Measurements from ENCODE around the gene TMEM156.
"Not testable (repeated sequence)": the region's sequence is repeated elsewhere in the genome, so short reads cannot be mapped to it uniquely, and the experiment has no call there.

Gene TMEM156

DNA sequence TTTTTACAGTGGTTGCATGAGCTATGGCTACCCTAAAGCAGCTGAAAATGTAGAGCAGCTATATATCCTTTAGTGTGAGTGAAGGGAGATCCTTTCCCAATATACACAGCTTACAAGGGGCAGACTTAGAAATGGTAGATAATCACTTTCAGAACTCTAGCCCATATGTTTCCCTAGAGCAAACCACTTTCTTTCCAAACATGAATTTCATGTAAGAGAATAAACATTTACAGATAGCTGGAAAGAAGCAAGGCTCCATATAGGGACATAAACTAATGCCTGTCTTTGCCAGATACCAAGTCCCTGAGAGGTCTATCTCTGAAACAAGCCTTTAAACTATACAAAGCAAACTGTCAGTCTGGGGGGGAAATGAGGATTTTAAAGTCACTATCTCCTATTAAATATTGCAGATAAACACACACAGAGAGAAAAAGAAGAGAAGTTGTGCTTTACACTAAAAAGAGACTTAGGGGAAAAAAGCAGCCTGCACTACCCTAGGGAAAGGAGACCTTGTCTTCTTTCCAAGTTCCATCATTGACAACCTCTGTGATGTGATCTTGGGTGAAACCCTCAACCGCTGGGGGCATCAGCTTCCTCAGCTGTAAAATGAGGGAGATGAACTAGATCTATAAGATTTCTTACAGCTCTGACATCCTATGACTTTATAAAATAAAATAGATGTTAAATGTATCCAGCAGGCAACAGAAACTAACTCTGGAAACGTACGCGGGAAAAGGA, 73.6 kb downstream of the TMEM156 start:
- no peak for DNase-seq (ENCODE audit: low read depth in 2 of 2, low spot score in 1 of 2)

GRCh38 chr4:38957893-38958292, 74.3 kb downstream of the TMEM156 start:
- no peak for DNase-seq (ENCODE audit: low read depth in 2 of 2, low spot score in 1 of 2)

- DNase-seq (ENCODE audit: low read depth in 2 of 2, low spot score in 1 of 2): no peak
Measured at GRCh38 chr4:38957261-38957815, 74.9 kb downstream of the TMEM156 start.

- no peak for DNase-seq (ENCODE audit: low read depth in 2 of 2, low spot score in 1 of 2)
Measured at GRCh38 chr4:38955957-38956356, 76.3 kb downstream of the TMEM156 start.

DNA sequence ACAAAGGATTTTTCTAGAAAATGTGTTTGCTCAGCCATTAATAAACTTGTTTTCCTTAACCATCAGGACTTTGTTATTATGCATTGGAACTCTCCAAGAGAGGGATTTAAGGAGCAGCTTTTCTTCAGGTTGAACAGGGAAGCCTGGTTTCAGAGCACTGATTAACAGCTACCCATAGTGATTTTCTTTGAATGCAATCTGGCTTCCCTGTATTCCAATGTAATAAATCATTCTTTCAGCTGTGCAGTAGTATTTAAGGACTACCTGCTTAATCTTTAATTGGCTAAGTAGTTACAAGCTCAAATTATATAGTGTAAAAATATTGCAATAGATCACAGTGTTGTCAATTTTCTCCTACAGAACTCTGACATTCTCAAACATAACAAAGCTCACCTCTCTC, 77.5 kb downstream of the TMEM156 start:
- no peak for DNase-seq (ENCODE audit: low read depth in 2 of 2, low spot score in 1 of 2)

- DNase-seq (ENCODE audit: low read depth in 2 of 2, low spot score in 1 of 2): no peak
Measured at GRCh38 chr4:38952017-38952416, 80.2 kb downstream of the TMEM156 start.

GRCh38 chr4:38951598-38951997, 80.6 kb downstream of the TMEM156 start:
- DNase-seq (ENCODE audit: low read depth in 2 of 2, low spot score in 1 of 2): no peak

- DNase-seq (ENCODE audit: low read depth in 2 of 2, low spot score in 1 of 2): no peak
Measured at GRCh38 chr4:38950734-38951133, 81.5 kb downstream of the TMEM156 start.

DNA sequence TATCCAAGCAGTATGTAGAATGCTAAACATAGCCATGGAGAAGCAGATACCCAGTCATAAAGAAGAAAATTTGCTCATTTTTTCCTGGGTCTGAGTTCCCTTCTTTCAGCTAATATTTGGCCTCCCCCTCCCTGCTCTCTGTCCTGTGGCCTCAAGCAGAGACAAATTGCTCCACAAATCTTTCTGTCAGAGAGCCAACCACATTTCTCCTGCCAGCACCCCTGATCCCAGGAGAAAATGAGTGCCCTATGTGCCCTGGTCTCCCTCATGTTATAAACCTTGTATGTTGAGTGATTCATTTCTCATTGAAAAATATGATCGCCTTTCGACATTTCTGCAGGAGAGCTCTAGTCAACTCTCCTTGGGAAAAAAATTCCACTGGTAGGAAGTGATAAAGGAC, 82.0 kb downstream of the TMEM156 start:
- DNase-seq (ENCODE audit: low read depth in 2 of 2, low spot score in 1 of 2): no peak

GRCh38 chr4:38949411-38950051, 82.7 kb downstream of the TMEM156 start:
- no peak for DNase-seq (ENCODE audit: low read depth in 2 of 2, low spot score in 1 of 2)

DNA sequence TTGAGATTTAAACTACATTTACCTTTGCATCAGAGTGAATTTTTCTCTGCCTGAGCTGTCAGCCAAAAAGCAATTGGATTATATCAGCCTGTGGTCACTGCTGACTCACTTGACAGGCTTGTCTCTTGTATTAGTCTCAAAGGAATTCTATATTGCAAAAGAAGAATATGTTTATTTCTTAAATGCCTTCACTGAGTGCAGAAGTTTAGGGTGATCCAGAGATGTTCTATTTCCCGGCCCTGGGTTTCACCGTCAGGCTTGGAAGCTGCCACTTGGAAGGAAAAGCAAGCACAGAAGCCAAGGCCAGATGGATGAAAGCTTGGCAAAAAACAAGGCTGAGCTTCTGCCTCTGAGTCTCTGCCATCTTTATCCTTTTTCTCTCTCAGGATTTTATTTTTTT, 83.7 kb downstream of the TMEM156 start:
- no peak for DNase-seq (ENCODE audit: low read depth in 2 of 2, low spot score in 1 of 2)

- no peak for DNase-seq (ENCODE audit: low read depth in 2 of 2, low spot score in 1 of 2)
Measured at GRCh38 chr4:38946919-38947318, 85.3 kb downstream of the TMEM156 start.

DNA sequence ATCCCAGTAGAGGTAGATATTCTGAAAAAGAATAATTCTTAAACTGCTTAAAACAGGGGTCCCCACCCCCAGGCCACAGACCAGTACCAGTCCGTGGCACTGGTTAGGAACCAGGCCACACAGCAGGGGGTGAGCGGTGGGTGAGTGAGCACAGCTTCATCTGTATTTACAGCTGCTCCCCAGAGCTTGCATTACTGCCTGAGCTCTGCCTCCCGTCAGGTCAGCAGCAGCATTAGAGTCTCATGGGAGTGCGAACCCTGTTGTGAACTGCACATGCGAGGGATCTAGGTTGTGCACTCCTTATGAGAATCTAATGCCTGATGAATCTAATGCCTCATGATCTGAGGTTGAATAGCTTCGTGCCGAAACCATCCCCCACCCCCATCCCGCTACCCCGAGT, 87.8 kb downstream of the TMEM156 start:
- DNase-seq (ENCODE audit: low read depth in 2 of 2, low spot score in 1 of 2): no peak

DNA sequence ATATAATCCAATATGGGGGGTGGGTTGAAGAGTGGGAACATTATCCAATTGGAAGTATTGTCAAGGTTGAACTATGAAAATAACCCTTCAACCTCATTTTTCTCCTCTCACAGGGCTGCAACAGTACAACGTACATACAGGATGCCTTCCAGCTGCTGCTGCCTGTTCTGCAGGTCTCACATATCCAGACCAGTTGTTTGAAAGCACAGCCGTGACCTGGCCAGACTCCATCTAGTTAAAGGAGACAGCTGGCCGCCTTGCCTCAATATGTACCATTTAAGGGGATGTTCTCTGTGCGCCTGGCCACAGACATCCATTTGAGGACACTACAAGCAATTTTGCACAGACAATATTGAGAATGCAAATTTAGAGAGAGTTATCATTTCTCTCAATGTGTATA, 88.9 kb downstream of the TMEM156 start:
- no peak for DNase-seq (ENCODE audit: low read depth in 2 of 2, low spot score in 1 of 2)

DNA sequence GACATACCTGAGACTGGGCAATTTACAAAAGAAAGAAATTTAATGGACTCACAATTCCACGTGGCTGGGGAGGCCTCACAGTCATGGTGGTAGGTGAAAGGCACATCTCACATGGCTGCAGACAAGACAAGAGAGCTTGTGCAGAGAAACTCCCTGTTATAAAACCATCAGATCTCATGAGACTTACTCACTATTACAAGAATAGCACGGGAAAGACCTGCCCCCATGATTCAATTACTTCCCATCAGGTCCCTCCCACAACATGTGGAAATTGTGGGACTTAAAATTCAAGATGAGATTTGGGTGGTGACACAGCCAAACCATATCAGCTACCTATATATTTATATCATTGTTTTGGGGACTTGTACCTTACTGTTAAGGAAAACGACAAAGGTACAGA, 90.3 kb downstream of the TMEM156 start:
- DNase-seq (ENCODE audit: low read depth in 2 of 2, low spot score in 1 of 2): not testable (repeated sequence)

- DNase-seq (ENCODE audit: low read depth in 2 of 2, low spot score in 1 of 2): no peak
Measured at GRCh38 chr4:38940476-38940875, 91.7 kb downstream of the TMEM156 start.

GRCh38 chr4:38939165-38939564, 93.0 kb downstream of the TMEM156 start:
- no peak for DNase-seq (ENCODE audit: low read depth in 2 of 2, low spot score in 1 of 2)

DNA sequence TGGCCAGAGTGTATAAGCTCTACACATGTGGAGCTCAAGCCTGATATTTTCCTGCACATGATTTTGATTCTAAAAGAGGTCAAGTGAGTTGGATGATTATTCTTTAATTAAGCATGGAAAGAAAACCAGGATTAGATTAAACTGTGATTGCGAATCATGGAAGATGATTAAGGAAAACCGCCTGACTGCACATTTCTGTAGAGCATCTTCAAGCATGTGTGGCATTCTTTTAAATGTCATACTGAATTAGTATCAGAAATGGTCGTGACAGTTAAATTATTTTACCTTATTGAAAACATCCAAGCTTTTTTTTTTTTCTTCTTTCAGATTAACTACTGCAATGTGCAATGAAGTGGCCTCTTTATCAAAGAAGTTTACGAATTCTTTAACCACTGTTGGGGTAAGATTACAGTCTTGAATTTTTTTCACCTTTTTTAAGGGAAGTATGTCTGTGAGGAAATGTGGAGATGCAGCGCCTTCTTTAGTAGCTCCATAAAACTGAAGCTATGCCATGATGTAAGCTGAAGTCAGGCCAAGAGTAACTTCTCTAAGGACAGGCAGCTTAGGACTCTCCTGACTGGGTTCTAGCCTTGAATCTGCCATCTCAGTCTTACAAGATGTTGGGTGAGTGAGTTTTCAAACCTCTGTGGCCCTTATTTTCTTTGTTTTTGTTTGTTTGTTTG, 96.7 kb downstream of the TMEM156 start:
- no peak for DNase-seq (ENCODE audit: low read depth in 2 of 2, low spot score in 1 of 2)

- no peak for DNase-seq (ENCODE audit: low read depth in 2 of 2, low spot score in 1 of 2)
Measured at GRCh38 chr4:38931125-38931524, 101.1 kb downstream of the TMEM156 start.

- DNase-seq (ENCODE audit: low read depth in 2 of 2, low spot score in 1 of 2): no peak
Measured at GRCh38 chr4:38930707-38931106, 101.5 kb downstream of the TMEM156 start.

GRCh38 chr4:38930204-38930603, 102.0 kb downstream of the TMEM156 start:
- DNase-seq (ENCODE audit: low read depth in 2 of 2, low spot score in 1 of 2): no peak

- no peak for DNase-seq (ENCODE audit: low read depth in 2 of 2, low spot score in 1 of 2)
Measured at GRCh38 chr4:38928974-38929373, 103.2 kb downstream of the TMEM156 start.
